ENCODE results near the gene POLE2. TPM values are rescaled to one million over a fixed set of nuclear protein-coding genes. Genes with fewer than 3 reads are reported as not detected.

The POLE2 gene
- total and polyA plus RNA-seq, 2 of the 13 experiments (the other 11 are each of a cell fraction or from before 2014, with no cell fraction given) = 16.6 to 37.0 TPM

DNA sequence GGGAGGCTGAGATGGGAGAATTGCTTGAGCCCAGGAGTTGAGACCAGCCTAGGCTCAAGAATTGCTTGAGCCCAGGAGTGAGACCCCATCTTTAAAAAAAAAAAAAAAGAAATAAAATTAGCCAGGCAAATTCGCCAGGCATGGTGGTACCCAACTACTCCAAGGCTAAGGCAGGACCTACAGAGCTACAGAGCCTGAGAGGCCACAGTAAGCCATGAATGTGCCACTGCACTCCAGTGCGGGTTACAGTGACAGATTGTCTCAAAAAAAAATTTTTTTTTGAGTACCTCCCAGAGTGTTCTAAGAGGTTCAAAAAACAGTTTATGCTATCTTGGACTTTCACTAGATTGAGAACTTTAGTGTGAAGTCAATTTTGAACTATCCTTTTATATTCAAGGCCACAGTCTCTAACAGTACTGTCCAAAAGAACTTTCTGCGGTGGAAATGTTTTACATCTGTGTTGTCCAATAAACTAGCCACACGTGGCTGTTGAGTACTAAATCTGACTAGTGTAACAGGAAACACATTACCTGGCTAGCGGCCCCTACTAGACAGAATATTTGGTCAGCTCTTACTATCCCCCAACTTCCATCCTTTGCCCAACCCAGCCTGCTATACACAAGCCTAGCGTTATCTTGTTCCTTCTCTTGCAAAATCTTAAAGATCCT lies 70.0 kb downstream of the POLE2 start:
- Histone ChIP-seq H3K79me2 (ENCODE audit: insufficient read depth, low read length) (peaks cover 50% of the 10 kb centered on the region), H3K36me3 (replicated peaks in 1 of 2; ENCODE audit: control insufficient read depth in 1 of 2, insufficient read depth in 2 of 2, low read length in 2 of 2) (peaks cover 0 to 14% of the 10 kb centered on the region in 2 experiments; a peak in 2 of 5 replicates), H3K9ac (ENCODE audit: insufficient read depth, low read depth, low read length) (no peak overlapping the region), H3K27ac (ENCODE audit: extremely low read length, insufficient read depth, low read length) (no peak overlapping the region), H3K4me2 (ENCODE audit: low read depth, low read length) (no peak overlapping the region; the same call in 1 of the 2 replicates), H3K4me3 (replicated peaks in 1 of 3; ENCODE audit: insufficient read depth in 1 of 3, low read depth in 2 of 3, low read length in 3 of 3) (no peak overlapping the region), H4K20me1 (ENCODE audit: insufficient read depth, low read length) (peaks cover 12% of the 10 kb centered on the region), H3K9me3 (ENCODE audit: low read length) (no peaks in the 10 kb centered on the region), H3K27me3 (ENCODE audit: control insufficient read depth in 1 of 2, insufficient read depth in 2 of 2, low read length in 2 of 2) (no peaks in the 10 kb centered on the region; a peak in 1 of 5 replicates), H2AFZ (ENCODE audit: low read length) (no peak overlapping the region), H3K4me1 (ENCODE audit: insufficient read depth, low read length) (peaks cover 46% of the 10 kb centered on the region)
- ATAC-seq (no peak), DNase-seq (ENCODE audit: low spot score) (no peak), FAIRE-seq (no peak)
- ChIA-PET CTCF (ENCODE audit: low intra/inter-chr PET ratio, low total read pairs) (no interaction called here), POLR2A (interaction anchor here (0.6 to 0.9 kb wide), 2 partner anchors 19 to 32 kb away, joined by 3 to 4 read pairs; partner anchors contain the start of genes LRR1 and RPS29)
- 87% methylated on average over 6 of the region's 6 CpGs for WGBS (ENCODE audit: low lambda C conversion rate)
- BruUV-seq (replicated peaks) = no TSS peak
- intact Hi-C loops (cut with micrococcal nuclease; ENCODE audit: unreplicated experiment) (no loop called here), in situ Hi-C loops (cut with HindIII; ENCODE audit: extremely low pct_ligation_motif_present, low pct_unique_long_range_greater_than_20kb) (no loop called here)
- TF ChIP-seq ZNF274 (CRISPR knock-in tag; IDR thresholded peaks at IDR 0.05) = no peak
- TF ChIP-seq, protein P1, sequence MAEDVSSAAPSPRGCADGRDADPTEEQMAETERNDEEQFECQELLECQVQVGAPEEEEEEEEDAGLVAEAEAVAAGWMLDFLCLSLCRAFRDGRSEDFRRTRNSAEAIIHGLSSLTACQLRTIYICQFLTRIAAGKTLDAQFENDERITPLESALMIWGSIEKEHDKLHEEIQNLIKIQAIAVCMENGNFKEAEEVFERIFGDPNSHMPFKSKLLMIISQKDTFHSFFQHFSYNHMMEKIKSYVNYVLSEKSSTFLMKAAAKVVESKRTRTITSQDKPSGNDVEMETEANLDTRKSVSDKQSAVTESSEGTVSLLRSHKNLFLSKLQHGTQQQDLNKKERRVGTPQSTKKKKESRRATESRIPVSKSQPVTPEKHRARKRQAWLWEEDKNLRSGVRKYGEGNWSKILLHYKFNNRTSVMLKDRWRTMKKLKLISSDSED (CRISPR knock-in tag; IDR thresholded peaks at IDR 0.05) = no peak
- no peak for TF ChIP-seq ATF5 (CRISPR knock-in tag; IDR thresholded peaks at IDR 0.05; ENCODE audit: low read depth)
- TF ChIP-seq, protein P2, sequence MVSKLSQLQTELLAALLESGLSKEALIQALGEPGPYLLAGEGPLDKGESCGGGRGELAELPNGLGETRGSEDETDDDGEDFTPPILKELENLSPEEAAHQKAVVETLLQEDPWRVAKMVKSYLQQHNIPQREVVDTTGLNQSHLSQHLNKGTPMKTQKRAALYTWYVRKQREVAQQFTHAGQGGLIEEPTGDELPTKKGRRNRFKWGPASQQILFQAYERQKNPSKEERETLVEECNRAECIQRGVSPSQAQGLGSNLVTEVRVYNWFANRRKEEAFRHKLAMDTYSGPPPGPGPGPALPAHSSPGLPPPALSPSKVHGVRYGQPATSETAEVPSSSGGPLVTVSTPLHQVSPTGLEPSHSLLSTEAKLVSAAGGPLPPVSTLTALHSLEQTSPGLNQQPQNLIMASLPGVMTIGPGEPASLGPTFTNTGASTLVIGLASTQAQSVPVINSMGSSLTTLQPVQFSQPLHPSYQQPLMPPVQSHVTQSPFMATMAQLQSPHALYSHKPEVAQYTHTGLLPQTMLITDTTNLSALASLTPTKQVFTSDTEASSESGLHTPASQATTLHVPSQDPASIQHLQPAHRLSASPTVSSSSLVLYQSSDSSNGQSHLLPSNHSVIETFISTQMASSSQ (IDR thresholded peaks at IDR 0.05; ENCODE audit: low read depth) = no peak
- TF ChIP-seq, protein P2 (CRISPR knock-in tag; IDR thresholded peaks at IDR 0.05; ENCODE audit: borderline replicate concordance) = no peak
- TF ChIP-seq, protein P3, sequence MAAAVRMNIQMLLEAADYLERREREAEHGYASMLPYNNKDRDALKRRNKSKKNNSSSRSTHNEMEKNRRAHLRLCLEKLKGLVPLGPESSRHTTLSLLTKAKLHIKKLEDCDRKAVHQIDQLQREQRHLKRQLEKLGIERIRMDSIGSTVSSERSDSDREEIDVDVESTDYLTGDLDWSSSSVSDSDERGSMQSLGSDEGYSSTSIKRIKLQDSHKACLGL (CRISPR knock-in tag; IDR thresholded peaks at IDR 0.05) = no peak
- TF ChIP-seq MBD4 (IDR thresholded peaks at IDR 0.05; ENCODE audit: borderline replicate concordance, low read length) = 0 out of 2 replicates have a peak, but pooled peaks have one; percentile 30
- TF ChIP-seq HDAC6 (IDR thresholded peaks at IDR 0.05; ENCODE audit: low read depth, low read length) = no peak
- TF ChIP-seq AKNA (CRISPR knock-in tag; IDR thresholded peaks at IDR 0.05; ENCODE audit: borderline replicate concordance) = no peak
- no peak for TF ChIP-seq ELF3 (CRISPR knock-in tag; IDR thresholded peaks at IDR 0.05)
- no peak for TF ChIP-seq IRX3 (CRISPR knock-in tag; IDR thresholded peaks at IDR 0.05; ENCODE audit: borderline replicate concordance, low read depth)
- peak; percentile 44 for TF ChIP-seq RBM22 (optimal IDR thresholded peaks at IDR 0.05; ENCODE audit: low read length)
